Activated T-cell treated with anti-CD3 and anti-CD28 coated beads for 48 hours (primary cell): ENCODE measurements around the gene C4orf33.

Source experiments
- DNase-seq: peaks from one replicate; pipeline ENCODE4 v3.0.0-alpha.2; 2020; ENCODE audit warnings: low read depth

C4orf33 gene

DNA sequence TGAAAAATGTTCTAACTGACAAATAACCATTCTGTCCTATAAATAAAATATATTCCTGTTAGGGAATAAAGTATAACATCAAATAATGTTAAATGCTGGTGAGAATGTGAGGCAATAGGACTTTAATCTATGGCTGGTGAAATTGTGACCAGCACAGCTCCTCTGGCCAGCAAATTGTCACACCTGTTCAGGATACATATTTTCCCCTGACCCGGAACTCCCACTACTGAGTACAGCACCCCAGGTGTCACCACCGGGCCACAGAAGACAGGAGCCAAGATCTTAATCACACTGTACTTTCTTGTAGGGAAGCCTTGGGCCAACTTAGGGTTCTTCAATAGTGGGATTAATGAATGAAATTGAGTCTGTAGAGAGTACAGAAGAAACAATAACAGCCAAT, 33.2 kb downstream of the C4orf33 start:
- no peak for DNase-seq

DNA sequence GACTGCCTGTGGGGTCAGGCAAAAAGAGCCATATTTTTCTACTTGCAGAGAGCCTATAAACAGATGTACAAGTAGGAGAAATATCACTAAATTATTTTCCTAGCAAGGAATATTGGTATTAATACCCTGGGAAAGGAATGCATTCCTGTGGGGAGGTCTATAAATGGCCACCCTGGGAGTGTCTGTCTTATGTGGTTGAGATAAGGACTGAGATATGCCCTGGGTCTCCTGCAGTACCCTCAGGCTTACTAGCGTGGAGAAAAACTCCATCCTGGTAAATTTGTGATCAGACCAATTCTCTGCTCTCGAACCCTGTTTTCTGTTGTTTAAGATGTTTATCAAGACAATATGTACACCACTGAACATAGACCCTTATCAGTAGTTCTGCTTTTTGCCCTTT, 35.4 kb downstream of the C4orf33 start:
- no peak for DNase-seq

GRCh38 chr4:129136433-129136832, 40.5 kb downstream of the C4orf33 start:
- no peak for DNase-seq

DNA sequence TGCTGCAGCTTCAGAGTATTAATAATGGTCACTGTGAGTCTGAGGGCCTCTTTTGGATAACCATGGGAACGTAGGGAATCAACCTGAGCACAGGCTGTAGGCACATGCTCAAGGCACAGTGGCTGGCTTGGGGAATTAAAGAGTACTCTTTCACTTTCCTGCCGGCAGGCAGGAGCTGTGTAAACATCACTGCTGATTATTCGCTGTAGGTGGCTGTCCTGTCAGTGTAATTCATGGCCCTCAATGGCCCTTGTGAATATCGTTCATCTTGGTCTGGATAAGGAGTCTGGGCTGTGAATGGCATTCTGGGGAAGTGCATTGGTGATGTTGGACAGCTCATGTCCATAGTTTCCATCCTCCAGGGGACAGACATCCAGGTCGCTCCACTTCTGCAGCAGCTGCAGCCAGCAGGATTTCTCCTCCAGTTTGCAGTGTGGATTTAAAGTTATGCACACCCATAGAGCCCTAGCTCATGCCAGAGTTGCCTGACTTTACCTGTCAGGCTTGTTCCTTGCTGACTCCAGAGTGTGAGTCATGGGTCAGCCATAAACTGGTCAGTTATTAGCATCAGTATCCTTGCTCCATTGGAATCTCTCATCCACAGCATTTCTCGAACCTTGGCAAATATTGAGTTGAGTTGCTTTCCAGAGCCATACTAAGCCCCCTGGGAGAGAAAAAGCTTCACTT, 43.0 kb downstream of the C4orf33 start:
- no peak for DNase-seq

- no peak for DNase-seq
These were observed 44.6 kb downstream of the C4orf33 start for GRCh38 chr4:129140521-129140920.

DNA sequence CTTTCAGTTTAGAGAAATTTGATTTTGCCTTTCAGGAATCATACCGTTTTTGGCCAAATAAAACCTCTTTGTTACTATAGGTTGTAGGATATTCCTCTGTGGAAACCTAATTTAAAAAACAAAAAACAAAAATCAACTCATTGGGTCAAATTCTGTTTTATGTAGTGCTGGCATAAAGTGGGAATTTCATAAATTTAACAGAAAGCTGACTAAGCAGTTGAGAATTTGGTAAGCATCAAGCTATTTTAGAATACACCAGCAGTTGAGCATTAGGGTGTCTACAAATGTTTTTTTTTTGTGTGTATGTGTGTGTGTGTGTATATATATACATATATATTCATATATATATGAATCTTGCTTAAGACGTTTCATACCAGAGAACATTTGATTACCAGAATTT, 47.4 kb downstream of the C4orf33 start:
- no peak for DNase-seq

DNA sequence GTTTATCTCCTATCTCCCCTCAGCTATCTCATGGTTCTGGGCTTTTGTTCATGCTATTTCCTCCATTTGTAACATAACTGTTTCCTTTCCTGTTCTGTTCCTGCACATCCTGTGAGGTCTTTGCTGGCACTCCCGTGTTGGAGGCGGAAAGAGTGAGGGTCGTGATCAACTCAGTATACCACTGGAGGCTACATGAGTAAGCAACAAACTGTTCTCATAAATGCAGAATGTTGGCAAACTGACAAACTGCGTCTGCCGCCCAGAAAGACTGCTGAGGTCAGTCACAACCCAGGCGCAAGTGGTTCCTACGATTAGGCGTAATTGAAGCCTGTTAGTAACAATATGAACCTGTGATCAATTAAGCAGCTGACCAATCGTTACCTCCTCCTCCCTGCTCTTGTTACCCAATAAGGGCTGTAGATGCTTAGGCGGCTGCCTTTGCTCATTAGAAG, 48.8 kb downstream of the C4orf33 start:
- no peak for DNase-seq

- DNase-seq: no peak
These were observed 49.3 kb downstream of the C4orf33 start for GRCh38 chr4:129145222-129145730.

DNA sequence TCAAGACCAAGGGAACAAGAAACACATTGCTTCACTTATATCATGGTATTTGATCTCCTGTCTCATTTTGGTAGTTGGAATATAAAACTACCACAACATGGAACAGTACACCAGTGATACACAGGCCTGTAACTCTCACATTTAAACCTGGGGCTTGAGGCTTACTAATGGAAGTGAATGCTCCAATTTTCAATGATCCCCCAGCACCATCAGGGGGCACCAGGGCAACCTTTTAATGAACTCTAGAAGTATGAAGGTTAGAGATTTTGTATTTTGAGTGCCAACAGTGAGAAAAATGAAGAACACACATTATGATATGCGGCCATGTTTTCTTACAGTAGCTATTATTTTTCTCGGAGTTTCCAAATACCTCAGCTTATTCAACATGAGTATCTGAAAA, 50.7 kb downstream of the C4orf33 start:
- no peak for DNase-seq

- DNase-seq: no peak
These were observed 52.9 kb downstream of the C4orf33 start for GRCh38 chr4:129148892-129149291.

GRCh38 chr4:129149906-129150305, 54.0 kb downstream of the C4orf33 start:
- DNase-seq: no peak

DNA sequence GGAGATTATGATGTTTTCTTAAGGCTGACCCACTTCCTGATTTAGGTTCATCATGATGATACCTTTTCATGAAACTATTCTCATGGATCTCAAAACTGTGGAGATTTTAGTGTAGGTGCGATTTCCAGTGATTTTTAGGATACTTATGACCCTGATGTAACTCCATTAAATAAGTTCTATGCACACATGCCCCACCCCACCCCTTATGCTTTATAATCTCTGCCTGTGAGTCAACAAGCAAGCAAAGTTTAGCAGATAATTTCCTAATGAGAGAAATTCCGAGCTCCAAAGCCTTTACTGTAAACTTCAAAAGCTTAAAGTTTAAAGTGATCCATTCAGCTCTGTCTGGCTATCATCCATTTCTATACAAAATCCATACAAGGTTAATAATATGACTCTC, 56.4 kb downstream of the C4orf33 start:
- no peak for DNase-seq

DNA sequence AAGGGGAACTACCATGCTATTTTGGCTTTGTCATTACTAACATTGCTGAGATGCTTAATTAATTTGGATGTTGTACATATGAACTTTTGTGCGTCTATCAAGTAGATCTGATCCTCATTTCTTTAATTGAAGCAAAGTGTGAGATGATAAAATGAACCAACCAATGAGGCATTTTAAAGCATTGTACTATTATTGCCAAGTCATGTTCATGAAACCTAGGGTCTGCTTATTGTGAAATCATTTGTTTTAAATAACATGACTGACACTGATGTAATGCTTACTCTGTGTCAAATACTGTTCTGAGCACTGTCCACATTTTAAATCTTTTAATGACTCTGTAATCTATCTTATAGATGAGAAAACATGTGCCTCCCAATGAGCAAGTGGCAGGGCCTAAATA, 57.7 kb downstream of the C4orf33 start:
- no peak for DNase-seq

DNA sequence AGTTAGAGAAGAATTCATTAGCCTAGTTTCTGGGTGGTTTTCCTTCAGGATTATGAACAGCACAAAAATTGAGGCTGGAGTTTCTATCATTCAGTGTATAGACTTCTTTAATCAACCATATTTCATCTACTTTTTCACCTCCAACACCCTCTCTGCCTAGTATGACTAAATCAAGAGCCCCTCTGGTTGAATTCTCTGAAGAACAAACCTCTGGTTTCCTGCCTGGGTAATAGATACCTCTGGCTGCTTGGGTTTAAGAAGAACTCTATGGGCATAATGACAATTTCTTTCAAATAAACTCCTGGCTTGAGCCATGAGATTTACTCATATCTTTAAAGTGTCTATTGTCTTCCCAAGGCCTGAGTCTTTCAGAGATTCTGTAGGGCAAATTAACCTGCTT, 66.5 kb downstream of the C4orf33 start:
- no peak for DNase-seq

GRCh38 chr4:129163427-129163826, 67.5 kb downstream of the C4orf33 start:
- no peak for DNase-seq

GRCh38 chr4:129164243-129164642, 68.3 kb downstream of the C4orf33 start:
- DNase-seq: no peak
